Stimulated activated CD8-positive, alpha-beta memory T cell treated with anti-CD3 and anti-CD28 coated beads, Interleukin-12 subunit alpha, Interleukin-12 subunit beta, amount 100 ng/mL, for 4 hours (primary cell): ENCODE data around the gene URM1.

ENCODE experiments used
- DNase-seq: peaks from one replicate; pipeline ENCODE4 v3.0.0-alpha.2; 2020; ENCODE audit warnings: low read depth

URM1 gene

DNA sequence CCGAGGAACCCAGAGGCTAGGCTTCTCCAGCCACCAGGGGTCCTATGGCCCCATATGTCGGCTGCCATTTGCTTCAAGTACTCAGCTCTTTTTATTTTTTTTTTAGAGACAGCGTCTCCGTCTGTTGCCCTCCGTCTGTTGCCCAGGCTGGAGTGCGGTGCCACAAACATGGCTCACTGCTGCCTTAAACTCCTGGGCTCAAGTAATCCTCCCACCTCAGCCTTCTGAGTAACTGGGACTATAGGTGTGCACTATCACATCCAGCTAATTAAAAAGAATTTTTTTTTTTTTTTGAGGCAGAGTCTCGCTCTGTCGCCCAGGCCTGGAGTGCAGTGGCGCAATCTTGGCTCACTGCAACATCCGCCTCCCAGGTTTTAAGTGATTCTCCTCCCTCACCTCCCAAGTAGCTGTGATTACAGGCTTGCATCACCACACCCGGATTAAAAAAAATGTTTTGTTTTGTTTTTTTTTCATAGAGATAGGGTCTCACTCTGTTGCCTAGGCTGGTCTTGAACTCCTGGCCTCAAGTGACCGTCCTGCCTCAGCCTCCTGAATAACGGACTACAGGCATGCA lies 58.4 kb downstream of the URM1 start:
- DNase-seq = no peak

DNA sequence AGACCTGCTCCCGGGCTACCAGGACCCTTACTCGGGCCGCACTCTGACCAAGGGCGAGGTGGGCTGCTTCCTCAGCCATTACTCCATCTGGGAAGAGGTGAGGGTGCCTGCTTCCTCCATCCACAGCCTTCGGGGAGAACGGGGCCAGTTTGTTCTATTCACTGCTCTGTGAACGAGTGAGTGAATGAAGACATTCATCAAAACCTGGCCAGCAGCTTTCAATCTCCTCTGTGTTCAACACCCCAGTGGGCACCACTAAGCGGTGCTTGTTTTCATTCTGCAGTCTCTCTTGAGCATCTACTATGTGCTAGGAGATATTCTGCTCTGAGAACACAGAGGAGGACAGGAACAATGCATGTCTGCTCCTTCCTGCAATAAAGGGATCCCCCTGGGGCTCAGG lies 60.0 kb downstream of the URM1 start:
- no peak for DNase-seq

DNA sequence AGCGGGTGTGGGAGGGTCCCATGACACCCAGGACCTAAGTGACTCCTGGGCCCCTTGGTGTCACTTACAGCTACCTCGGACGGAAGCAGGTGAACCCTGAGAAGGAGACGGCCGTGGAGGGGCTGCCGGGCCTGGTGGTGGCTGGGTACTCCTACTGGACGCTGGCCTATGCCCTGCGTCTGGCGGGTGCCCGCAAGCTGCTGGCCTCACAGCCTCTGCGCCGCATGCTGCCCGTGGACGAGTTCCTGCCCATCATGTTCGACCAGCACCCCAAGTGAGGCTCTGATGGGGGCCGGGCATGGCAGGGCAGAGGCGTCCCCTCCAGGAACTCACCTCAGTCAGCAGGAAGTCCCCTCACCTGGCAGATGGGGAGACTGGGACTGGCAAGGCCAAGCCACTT lies 63.2 kb downstream of the URM1 start:
- no peak for DNase-seq

DNA sequence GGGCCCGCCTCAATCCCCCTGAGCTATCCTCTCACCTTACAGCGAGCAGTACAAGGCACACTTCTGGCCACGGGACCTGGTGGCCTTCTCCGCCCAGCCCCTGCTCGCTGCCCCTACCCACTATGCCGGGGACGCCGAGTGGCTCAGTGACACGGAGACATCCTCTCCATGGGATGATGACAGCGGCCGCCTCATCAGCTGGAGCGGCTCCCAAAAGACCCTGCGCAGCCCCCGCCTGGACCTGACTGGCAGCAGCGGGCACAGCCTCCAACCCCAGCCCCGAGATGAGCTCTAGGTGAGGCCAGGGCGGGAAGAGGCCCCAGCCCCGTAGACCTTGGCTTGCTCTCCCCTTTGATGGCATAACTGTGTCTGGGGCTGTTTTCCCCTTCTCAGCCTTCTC lies 64.4 kb downstream of the URM1 start:
- no peak for DNase-seq

DNA sequence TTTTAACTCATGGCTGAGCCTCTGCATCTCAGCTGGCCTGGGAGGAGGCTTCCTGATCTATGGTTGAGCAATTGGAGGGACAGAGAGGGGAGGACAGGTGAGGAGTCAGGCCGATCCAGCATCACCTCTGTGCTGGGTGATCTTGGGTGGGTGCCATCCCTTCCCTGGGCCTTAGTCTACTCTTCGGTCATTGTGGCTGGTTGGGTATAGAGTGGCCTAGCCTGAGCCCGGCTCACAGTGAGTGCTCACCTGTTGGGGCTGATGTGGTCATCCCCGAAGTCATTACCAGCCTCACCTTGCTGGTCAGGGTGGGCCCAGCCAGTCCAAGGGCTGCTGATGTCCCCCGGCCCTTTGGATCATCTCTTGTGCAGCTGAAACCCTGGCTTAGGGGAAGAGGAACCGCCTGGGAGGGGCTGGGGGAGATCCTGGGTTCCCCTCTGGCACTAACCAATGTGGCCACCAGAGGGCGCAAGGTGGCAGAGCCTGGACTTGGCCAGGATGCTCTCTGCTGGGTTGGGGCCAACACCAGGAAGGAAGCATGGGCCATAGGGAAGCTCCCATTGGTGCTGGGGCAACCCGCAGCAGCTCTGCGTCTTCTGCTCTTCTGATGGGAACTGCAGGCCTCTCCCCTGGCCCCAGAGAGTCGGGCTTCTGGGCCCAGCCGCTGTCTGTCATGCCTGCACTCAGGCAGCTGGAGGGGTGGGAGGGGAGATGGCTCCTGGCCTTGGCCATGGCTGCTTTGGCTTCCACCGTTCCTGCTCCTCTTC lies 67.4 kb downstream of the URM1 start:
- peak; percentile 47 for DNase-seq

DNA sequence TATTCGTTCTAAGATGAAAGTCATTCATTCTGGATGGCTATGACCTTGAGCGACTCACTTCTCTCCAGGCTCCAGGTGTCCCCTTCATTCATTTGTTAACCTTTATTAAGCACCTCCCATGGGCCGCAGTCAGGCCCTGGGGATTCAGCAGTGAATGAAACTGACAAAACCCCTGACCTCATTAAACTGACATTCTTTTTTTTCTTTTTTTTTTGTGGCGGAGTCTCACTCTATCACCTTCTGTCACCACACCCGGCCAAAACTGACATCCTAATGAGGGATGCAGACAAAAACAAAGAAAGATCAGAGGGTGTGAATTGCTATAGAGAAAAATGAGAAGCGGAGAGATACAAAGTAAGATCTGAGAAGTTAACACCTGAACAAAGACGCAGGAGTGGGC lies 68.1 kb downstream of the URM1 start:
- no peak for DNase-seq
